AG09309 (cell line): Measurements from ENCODE around the gene YIF1B.
A peak's percentile ranks its signal among the peaks of the same experiment; 100 is the strongest.
"Not testable (repeated sequence)": the region's sequence is repeated elsewhere in the genome, so short reads cannot be mapped to it uniquely, and the experiment has no call there.

Source experiments
- DNase-seq: peaks from one replicate; pipeline ENCODE4 v3.0.0-alpha.2; 2010; ENCODE audit warnings: low read depth
- H3K4me3 ChIP-seq: 2 replicates; pipeline ENCODE4 v1.5.1; 2011; ENCODE audit warnings: mild to moderate bottlenecking, low read depth, low read length, moderate library complexity; ENCODE audit not compliant: control insufficient read depth
- TF ChIP-seq, protein P1 (sequence below): IDR thresholded peaks from 2 replicates; pipeline ENCODE4 v1.5.1; 2011; ENCODE audit warnings: mild to moderate bottlenecking, low read depth, low read length, inconsistent platforms; ENCODE audit not compliant: insufficient read depth, control insufficient read depth; ENCODE audit errors: missing control alignments

Gene YIF1B

DNA sequence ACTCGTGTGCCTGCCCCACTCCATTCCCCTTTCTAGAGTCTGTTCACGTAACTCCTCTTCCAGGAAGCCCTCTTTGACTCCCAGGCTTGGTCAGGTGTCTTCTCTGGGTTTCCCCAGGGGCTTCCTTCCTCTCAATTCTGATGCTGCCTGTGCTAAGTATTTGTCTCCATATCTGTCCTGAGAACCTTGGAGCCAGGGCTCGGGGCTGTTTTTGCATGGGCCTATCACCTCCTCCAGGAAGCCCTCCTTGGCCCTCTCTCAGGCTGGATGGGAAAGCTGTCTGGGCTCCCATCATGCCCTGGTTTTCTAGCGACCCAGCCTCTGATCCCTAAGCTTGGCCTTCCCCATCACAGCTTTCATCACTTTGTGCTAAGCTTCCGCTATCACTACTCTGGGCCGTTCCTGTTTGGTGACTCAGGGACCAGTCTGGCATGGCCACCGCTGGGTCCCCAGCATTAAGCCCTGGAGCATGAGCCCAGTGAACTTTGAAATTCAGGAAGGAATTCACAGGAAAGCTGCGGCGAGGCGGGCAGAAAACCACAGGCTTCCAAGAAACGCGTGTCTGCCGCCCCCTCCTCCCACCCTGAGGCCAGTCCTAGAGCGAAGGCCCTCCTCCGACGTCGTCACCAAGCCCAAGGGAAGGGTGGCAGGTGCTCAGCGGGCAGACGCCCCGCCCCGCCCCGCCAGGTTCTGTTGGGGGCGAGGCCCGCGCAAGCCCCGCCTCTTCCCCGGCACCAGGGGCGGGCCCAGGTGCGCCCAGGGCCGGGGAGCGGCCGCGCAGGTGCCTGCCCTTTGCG is 51.9 kb downstream of the YIF1B start:
- H3K4me3 ChIP-seq, result peak overlapping the region; percentile 15
- TF ChIP-seq, protein P1, sequence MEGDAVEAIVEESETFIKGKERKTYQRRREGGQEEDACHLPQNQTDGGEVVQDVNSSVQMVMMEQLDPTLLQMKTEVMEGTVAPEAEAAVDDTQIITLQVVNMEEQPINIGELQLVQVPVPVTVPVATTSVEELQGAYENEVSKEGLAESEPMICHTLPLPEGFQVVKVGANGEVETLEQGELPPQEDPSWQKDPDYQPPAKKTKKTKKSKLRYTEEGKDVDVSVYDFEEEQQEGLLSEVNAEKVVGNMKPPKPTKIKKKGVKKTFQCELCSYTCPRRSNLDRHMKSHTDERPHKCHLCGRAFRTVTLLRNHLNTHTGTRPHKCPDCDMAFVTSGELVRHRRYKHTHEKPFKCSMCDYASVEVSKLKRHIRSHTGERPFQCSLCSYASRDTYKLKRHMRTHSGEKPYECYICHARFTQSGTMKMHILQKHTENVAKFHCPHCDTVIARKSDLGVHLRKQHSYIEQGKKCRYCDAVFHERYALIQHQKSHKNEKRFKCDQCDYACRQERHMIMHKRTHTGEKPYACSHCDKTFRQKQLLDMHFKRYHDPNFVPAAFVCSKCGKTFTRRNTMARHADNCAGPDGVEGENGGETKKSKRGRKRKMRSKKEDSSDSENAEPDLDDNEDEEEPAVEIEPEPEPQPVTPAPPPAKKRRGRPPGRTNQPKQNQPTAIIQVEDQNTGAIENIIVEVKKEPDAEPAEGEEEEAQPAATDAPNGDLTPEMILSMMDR, result no peak
- DNase-seq, result no peak

- DNase-seq, result no peak
- no peak overlapping the region for H3K4me3 ChIP-seq
- TF ChIP-seq, protein P1, result no peak
These were observed 53.0 kb downstream of the YIF1B start for GRCh38 chr19:38262585-38263268.

DNA sequence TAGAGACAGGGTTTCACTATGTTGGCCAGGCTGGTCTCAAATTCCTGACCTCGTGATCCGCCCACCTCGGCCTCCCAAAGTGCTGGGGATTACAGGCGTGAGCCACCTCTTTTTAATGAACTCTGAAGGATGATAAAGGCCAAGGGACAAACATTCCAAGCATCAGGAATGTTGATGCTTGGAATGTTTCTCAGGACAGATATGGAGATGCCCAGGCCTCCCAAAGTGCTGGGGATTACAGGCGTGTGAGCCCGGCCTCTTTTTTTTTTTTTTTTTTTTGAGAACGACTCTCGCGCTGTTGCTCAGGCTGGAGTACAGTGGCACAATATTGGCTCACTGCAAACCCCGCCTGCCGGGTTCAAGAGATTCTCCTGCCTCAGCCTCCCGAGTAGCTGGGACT is 53.8 kb downstream of the YIF1B start:
- H3K4me3 ChIP-seq, DNase-seq: not testable (repeated sequence)

DNA sequence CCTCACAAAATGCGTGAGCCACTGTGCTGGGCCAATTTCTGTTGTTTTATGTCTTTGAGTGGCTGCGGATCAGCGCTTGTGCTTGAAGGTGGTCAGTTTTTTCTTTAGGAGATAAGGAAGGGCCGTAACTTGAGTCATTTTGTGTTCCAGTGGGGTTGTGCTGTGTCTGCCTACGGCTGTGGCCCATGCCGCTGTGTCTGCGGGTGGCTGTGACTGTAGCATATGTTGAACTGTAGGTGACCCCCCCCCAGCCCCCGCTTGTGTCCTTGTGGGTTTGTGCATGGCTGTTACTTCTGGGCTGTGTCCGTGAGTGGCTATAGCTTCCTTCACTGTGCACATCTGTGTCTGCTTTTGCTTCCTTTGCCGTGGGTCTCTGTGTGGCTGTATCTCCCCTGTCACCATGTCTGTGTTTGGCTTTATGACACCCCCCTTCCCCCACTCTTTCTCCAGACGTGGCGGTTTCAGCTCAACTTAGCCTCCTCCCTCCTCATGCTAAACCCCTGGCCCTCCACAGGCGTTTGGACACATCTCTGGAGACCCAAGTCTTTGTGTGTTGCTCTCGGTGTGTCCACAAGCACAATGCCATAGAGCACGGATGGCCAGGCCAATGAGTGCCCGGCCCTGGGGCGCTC is 60.2 kb downstream of the YIF1B start:
- TF ChIP-seq, protein P1, result no peak
- H3K4me3 ChIP-seq, result no peak overlapping the region
- no peak for DNase-seq

DNA sequence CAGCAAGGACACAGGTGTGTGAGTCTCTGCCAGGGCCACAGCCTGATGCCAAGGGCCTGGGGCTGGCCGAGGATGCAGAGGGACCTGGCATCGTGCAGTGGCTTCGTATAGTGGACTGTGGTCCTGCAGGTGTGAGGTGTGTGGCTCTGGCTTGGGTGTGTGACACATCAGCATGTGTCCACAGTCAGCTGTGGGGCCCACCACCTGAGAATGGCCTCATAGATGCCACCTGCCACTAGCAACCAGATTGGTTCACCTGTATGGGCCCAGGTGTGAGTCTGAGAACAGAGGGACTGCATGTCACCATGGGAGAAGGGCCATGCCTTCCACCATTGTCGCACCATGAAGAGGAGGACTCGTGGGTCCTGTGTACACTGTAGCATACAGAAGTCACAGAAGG is 62.0 kb downstream of the YIF1B start:
- H3K4me3 ChIP-seq, result no peak overlapping the region
- no peak for DNase-seq
- TF ChIP-seq, protein P1, result no peak
